ENCODE data around the gene SPIRE1.

SPIRE1 gene

GRCh38 chr18:12686100-12686499 lies 28.2 kb upstream of the SPIRE1 start:
- peak; percentile 88 for ATAC-seq
- TF ChIP-seq ZNF8 (CRISPR knock-in tag; IDR thresholded peaks at IDR 0.05) (no peak), ZC3H10 (CRISPR knock-in tag; IDR thresholded peaks at IDR 0.05) (no peak), GLIS3 (CRISPR knock-in tag; IDR thresholded peaks at IDR 0.05) (no peak), ESRRG (CRISPR knock-in tag; IDR thresholded peaks at IDR 0.05) (no peak), ZFP3 (CRISPR knock-in tag; IDR thresholded peaks at IDR 0.05) (no peak), POU6F1 (CRISPR knock-in tag; IDR thresholded peaks at IDR 0.05; ENCODE audit: borderline replicate concordance, low read depth) (no peak), OSR1 (CRISPR knock-in tag; IDR thresholded peaks at IDR 0.05) (no peak), ZNF565 (CRISPR knock-in tag; conservative IDR thresholded peaks at IDR 0.05; ENCODE audit: low read depth) (no peak), RARB (CRISPR knock-in tag; IDR thresholded peaks at IDR 0.05) (no peak), TCF4 (CRISPR knock-in tag; IDR thresholded peaks at IDR 0.05; ENCODE audit: borderline replicate concordance) (no peak), TSHZ2 (CRISPR knock-in tag; IDR thresholded peaks at IDR 0.05) (no peak), PATZ1 (CRISPR knock-in tag; IDR thresholded peaks at IDR 0.05; ENCODE audit: borderline replicate concordance) (no peak), ZNF70 (CRISPR knock-in tag; IDR thresholded peaks at IDR 0.05) (no peak), CREB5 (CRISPR knock-in tag; IDR thresholded peaks at IDR 0.05; ENCODE audit: low read depth) (no peak), ARNTL (CRISPR knock-in tag; IDR thresholded peaks at IDR 0.05; ENCODE audit: borderline replicate concordance, low read depth) (no peak), SNAI2 (CRISPR knock-in tag; IDR thresholded peaks at IDR 0.05) (no peak), BACH2 (CRISPR knock-in tag; IDR thresholded peaks at IDR 0.05; ENCODE audit: borderline replicate concordance) (no peak)

- no peak for TF ChIP-seq ZNF565 (CRISPR knock-in tag; conservative IDR thresholded peaks at IDR 0.05; ENCODE audit: low read depth)
- TF ChIP-seq ISL1 (CRISPR knock-in tag; IDR thresholded peaks at IDR 0.05): no peak
- no peak for TF ChIP-seq ZNF8 (CRISPR knock-in tag; IDR thresholded peaks at IDR 0.05)
- TF ChIP-seq BACH2 (CRISPR knock-in tag; IDR thresholded peaks at IDR 0.05; ENCODE audit: borderline replicate concordance): no peak
- TF ChIP-seq ESRRG (CRISPR knock-in tag; IDR thresholded peaks at IDR 0.05): no peak
- TF ChIP-seq TSHZ2 (CRISPR knock-in tag; IDR thresholded peaks at IDR 0.05): no peak
- TF ChIP-seq SNAI2 (CRISPR knock-in tag; IDR thresholded peaks at IDR 0.05): no peak
- no peak for TF ChIP-seq ZFP30 (CRISPR knock-in tag; IDR thresholded peaks at IDR 0.05)
- no peak for TF ChIP-seq TCF4 (CRISPR knock-in tag; IDR thresholded peaks at IDR 0.05; ENCODE audit: borderline replicate concordance)
- TF ChIP-seq ZNF70 (CRISPR knock-in tag; IDR thresholded peaks at IDR 0.05): no peak
- no peak for TF ChIP-seq ZFP3 (CRISPR knock-in tag; IDR thresholded peaks at IDR 0.05)
- no peak for TF ChIP-seq GLIS3 (CRISPR knock-in tag; IDR thresholded peaks at IDR 0.05)
- TF ChIP-seq ARNTL (CRISPR knock-in tag; IDR thresholded peaks at IDR 0.05; ENCODE audit: borderline replicate concordance, low read depth): no peak
- no peak for TF ChIP-seq PATZ1 (CRISPR knock-in tag; IDR thresholded peaks at IDR 0.05; ENCODE audit: borderline replicate concordance)
- TF ChIP-seq TOX (CRISPR knock-in tag; IDR thresholded peaks at IDR 0.05; ENCODE audit: borderline replicate concordance): no peak
- no peak for TF ChIP-seq POU6F1 (CRISPR knock-in tag; IDR thresholded peaks at IDR 0.05; ENCODE audit: borderline replicate concordance, low read depth)
- no peak for TF ChIP-seq OSR1 (CRISPR knock-in tag; IDR thresholded peaks at IDR 0.05)
- TF ChIP-seq PPARA (CRISPR knock-in tag; IDR thresholded peaks at IDR 0.05; ENCODE audit: borderline replicate concordance): no peak
- no peak for TF ChIP-seq CSDC2 (CRISPR knock-in tag; IDR thresholded peaks at IDR 0.05)
- TF ChIP-seq RARB (CRISPR knock-in tag; IDR thresholded peaks at IDR 0.05): no peak
- ATAC-seq: peak; percentile 95
Measured at GRCh38 chr18:12679183-12679786, 21.4 kb upstream of the SPIRE1 start.
